NOMO-1 (cell line): Measurements from ENCODE around the gene ZNF76.
A peak's percentile ranks its signal among the peaks of the same experiment; 100 is the strongest.

ENCODE experiments used
- DNase-seq, 2 experiments: peaks; one replicate each; lab custom pipeline; 2025; ENCODE audit not compliant: unreplicated experiment in 2 of 2; lab: John Stamatoyannopoulos, UW

The ZNF76 gene

DNA sequence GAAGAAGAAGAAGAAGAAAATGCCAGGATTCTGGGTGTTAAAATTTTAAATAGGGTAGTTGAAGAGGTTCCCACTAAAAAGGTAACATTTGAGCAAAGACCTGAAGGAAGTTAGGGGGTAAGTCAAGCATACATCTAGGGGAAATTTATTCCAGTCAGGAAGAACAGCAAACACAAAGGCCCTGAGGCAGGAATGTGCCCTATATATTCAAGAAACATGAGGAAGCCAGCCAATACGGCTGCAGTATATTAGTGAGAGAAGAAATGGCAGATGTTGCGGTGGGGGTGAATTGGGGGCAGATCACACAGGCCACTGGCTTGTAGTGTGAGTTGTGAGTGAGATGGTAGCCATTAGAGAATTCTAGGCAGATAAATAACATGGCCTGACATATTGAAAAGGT, 6.0 kb downstream of the ZNF76 start:
- no peak for DNase-seq

DNA sequence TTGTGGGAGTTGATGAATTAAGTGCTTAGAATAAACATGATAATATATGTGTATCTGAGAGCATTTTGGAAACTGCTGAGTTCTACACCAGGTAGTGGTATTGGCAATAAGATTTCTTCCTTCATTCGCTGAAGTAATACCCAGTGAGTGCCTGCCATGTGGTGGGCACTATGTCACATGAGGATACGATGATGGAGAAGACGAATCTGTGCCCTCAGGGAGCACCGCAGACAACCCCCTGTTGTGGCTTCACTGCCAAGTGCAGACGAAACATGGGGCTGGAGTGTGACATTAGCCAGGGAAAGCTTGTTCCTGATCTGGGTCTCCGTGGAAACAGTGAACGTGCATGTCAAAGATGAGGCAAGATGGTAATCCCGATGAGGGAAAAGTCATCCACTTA, 7.9 kb downstream of the ZNF76 start:
- DNase-seq, result no peak

DNA sequence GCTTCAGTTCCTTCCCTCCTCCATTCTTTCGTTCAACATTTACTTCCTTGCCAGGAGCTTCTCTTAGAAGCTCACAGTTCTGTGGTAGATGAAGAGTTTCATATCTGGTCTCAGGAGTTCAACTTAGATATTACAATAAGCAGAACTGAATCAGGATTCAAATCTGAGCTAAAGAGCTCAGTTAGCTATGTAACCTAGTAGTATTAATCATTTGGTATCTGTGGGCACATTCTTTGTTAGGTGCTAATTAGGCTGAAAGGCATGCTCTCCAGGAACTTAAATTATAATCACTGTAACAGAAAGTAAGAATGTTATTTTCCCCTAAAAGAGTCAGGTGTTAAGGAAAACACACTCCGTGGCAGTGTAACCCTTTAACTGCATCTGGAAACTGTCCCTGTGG, 8.4 kb downstream of the ZNF76 start:
- no peak for DNase-seq

DNA sequence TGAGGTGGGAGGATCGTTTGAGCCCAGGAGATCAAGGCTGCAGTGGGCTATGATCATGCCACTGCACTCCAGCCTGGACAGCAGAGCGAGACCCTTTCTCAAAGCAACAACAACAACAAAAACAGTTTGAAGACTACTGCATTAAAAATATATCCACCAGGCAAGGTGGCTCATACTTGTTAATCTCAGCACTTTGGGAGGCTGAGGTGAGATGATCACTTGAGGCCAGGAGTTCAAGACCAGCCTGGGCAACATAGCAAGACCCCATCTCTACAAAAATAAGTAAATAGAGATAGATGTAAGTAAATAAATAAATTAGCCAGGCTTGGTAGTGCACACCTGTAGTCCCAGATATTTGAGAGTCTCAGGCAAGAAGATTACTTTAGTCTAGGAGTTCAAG, 12.5 kb downstream of the ZNF76 start:
- DNase-seq, result no peak

DNA sequence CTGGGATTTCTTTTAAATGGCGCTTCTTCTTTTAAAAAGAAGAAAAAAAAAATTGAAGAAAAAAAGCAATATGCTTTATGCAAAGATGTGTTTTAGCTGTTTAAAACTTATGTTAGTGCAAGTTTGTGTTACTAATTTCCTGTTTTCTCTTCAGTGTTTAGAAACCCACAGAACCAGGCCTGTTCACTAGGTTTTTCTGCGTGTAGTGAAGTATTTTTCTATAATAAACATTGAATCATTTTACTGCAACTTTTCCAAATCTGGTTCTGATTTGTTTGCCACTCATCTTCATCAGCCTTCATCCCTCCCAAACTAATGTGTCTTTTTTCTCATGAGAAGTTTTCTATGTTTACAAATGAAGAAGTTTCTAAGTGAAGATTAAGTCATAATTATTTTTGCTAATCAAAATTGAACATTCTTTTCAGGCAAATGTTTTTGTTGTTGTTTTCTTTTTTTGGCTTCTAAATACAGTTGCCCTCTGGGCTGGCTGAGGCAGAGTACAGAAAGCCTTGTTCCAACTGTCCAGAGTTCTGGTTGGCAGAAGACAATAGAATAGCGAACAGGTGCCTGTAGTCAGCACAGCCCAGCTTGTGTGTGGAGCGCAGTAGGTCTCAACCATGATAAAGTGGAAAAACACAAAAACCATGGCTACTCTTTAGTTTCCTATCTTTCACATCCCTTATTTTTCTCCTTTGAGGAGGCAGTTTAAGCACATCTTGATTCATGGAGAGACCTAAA, 14.5 kb downstream of the ZNF76 start:
- DNase-seq, result no peak

DNA sequence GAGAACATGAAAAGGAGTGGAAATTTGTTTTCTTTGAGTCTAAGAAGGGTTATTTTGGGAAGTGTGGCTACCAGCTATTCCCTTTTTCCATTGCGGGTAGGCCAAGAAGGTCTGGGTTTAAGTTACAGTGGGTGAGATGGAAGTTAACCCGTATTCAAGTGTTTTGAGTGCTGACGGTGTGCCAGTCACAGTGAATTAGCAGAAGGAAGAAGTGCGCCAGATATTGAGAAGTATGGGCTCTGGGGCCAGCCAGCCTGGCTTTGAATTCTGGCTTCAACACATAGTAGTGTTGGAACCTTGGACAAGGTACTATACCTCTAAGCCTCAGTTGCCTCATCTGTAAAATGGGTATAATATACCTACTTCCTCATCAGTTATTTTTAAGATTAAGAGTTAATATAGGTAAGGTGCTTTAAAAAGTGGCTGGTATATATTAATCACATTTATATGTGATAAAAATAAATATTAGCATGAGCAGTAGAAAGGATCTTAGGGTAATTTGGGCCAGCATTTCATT, 16.3 kb downstream of the ZNF76 start:
- DNase-seq, result no peak

DNA sequence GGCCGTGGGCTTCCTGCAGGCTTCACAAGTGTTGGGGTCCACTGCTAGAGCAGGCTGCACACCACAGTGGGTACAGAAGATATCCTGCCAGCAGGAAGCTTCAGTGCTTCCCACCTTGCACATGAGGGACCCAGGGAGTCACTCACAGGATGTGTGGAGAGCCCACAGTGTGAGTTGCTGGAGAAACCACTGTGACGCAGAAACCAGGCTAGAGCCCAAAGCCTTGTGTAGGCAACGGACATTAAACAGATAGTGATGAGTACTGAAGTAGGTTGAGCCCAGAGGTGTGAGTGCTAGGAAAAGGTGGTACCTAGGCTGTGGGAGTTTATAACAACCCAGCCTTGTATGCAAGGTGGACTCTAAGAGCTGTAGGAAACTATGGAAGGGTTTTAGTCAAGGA, 19.2 kb downstream of the ZNF76 start:
- no peak for DNase-seq

DNA sequence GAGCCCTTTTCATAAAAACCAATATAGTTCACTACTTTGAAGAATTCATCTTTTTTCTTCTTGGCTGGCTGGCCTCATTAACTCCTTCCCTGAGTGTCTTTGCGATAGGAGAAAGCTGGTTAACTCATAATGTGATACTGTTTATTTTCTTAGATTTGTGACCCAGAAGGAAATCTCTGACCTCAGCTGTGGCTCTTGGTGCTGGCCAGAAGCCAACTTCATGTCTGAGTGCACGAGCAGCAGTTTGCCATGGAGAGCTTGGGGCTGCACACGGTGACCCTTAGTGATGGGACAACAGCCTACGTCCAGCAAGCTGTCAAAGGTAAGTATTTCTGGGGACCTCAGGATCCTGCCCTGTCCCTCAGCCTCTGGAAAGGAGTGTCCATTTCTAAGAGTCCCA, 21.4 kb downstream of the ZNF76 start:
- DNase-seq, result no peak

DNA sequence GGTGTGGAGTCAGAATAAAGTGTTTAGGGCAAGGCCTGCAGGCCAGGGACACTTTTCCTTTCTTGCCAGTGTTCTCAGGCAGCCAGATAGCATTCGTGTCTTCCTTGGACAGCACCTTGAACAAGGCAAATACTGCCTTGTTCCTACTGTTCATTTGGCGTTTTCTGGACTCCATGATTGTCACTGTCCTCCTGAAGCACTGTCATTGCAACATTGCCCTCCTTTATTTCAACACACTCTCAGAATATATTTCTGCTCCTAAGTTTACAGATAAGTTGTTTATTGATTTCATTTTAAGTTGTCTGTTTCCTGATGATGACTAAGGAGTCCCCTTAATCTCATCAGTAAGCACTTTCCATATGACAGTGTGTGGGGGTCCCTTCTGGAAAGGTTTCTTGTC, 22.9 kb downstream of the ZNF76 start:
- no peak for DNase-seq

DNA sequence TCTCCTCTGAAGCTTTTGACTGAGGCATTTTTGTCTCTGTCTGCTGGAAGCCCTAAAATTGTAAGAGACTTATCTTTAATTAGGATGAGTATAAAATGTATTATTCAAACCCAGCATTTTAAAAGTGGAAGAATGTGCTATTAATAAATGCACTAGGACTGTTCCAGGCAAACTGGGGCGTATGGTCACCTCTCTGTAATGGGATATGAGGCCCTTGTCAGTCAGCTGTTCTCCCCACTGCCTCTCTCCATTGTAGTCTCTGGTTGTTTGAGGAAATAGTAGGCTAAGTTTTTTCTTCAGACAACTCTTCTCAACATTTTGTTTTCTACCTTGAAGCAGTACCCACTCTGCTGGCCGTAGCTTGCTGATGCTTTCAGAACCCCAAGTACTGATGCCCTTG, 23.8 kb downstream of the ZNF76 start:
- no peak for DNase-seq

DNA sequence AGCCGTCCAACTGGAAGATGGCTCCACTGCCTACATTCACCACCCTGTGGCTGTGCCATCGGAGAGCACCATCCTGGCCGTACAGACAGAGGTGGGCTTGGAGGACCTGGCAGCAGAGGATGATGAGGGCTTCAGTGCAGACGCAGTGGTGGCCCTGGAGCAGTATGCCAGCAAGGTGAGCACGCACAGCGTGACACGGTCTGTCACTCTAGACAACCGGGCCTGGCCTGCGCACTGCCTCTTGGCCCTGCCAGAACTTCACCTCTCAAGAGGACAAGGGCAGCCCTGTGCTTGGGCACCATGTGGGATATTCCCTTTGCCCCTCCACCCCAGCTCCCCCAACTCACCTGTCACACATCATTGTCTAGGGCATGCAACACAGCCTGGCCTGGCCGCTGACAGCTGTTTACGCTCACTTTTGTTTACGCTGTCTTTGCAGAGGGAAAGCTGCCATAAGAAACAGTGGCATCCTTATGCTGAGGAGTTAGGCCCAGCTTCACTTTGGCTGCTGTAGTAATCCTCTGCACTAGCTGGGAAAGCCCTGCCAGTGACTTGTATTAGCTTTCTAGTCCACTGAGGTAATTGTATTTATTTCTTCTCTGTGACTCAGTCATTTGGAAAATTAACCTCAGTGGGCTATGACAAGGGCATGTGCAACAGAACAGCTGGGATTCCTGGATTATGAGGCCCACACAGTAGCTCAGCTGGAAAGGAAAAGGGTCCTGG, 28.3 kb downstream of the ZNF76 start:
- DNase-seq, result no peak

DNA sequence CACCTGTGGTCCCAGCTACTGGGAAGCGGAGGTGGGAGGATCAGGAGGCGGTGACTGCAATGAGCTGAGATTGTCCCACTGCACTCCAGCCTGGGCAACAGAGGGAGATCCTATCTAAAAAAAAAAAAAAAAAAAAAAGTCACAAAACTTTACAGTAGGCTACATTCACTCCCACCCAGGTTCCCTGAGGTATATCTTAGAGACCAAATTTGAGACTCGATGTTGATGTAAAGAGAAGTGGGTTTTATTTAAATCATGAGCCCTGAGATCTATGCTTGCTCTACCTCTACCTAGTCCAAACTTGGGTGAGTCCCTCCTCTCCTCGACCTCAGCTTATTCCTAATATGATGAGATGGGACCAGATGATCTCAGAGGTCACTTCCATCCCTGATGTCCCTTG, 29.3 kb downstream of the ZNF76 start:
- no peak for DNase-seq

DNA sequence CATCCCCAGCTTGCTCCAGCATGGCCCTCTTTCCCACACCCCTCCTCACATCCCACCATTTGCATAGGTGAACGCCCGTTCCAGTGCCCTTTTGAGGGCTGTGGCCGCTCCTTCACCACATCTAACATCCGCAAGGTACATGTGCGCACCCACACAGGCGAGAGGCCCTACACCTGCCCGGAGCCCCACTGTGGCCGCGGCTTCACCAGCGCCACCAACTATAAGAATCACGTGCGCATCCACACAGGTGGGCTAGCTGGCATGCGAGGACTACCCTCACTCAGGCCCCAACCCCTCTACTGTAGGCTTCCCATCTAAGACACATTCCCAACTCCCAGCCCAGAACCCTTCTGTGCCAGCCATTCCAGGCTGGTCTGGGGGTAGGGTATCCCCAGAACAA, 32.0 kb downstream of the ZNF76 start:
- no peak for DNase-seq

DNA sequence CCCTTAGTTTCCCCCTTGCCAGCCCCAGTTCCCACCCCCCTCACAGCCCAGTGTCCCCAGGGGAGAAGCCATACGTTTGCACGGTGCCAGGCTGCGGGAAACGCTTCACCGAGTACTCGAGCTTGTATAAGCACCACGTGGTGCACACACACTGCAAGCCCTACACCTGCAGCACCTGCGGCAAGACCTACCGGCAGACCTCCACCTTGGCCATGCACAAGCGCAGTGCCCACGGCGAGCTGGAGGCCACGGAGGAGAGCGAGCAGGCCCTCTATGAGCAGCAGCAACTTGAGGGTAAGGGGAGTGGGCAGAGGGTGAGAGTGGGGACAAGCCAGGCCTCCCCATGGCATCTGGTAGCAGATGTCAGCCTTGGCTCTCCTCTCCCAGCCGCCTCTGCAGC, 33.0 kb downstream of the ZNF76 start:
- DNase-seq, result no peak

DNA sequence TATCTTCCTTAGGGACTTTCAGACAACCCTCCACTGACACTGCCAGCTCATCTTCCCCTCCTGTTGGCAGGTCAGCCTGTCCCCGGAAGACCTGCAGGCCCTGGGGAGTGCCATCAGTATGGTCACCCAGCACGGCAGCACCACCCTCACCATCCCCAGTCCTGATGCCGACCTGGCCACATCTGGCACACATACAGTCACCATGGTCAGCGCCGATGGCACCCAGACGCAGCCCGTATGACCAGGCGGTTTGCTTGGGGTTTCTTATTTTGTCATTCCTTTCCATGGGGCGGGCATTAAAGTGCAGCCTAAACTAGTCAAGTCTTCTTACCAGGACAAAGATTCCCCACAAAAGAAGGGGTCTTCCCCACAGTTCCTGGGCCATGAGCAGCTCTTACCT, 34.1 kb downstream of the ZNF76 start:
- no peak for DNase-seq

DNA sequence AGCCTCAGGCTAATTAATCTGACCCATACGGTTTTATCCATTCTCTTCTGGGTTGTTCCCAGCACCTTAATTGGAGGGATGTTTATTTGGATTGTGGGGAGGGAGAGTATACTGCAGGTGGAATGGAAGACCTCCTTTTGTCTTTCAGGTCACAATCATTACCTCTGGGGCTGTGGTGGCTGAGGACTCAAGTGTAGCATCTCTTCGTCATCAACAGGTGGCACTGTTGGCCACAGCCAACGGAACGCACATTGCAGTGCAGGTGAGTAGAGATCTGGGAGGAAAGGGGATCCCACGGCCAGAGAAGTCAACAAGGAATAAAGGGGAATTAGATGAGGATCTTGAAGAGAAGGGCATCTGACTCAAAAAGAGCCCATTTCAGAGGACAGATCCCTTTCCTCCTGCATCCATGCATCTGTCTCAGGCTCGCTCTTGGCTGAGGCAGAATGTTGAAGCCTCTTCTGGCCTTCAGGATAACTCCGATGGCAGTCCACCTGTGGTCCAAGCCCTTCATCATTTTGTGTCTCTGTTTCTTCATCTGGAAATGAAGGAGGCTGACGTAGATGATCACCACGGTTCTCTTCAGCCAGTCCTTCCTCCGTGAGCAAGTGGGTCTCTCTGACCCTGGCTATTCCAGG, 34.9 kb downstream of the ZNF76 start:
- DNase-seq, result peak in 1 of 2 experiments; percentile 11

DNA sequence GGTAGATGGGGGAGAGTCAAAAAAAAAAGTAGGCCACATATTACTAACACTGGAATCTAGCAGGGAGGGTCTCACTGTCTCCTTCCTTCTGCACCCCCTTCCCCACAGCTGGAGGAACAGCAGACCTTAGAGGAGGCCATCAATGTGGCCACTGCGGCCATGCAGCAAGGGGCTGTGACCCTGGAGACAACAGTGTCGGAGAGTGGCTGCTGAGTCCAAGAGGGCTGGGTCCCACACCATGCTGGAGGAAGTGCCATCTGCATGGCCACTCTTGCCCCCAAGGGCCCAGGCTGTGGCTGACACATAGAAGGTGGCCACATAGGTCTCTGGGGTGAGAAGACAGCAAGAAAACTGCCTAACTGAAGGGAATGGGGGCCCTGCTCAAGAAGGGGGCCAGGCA, 35.5 kb downstream of the ZNF76 start:
- no peak for DNase-seq

DNA sequence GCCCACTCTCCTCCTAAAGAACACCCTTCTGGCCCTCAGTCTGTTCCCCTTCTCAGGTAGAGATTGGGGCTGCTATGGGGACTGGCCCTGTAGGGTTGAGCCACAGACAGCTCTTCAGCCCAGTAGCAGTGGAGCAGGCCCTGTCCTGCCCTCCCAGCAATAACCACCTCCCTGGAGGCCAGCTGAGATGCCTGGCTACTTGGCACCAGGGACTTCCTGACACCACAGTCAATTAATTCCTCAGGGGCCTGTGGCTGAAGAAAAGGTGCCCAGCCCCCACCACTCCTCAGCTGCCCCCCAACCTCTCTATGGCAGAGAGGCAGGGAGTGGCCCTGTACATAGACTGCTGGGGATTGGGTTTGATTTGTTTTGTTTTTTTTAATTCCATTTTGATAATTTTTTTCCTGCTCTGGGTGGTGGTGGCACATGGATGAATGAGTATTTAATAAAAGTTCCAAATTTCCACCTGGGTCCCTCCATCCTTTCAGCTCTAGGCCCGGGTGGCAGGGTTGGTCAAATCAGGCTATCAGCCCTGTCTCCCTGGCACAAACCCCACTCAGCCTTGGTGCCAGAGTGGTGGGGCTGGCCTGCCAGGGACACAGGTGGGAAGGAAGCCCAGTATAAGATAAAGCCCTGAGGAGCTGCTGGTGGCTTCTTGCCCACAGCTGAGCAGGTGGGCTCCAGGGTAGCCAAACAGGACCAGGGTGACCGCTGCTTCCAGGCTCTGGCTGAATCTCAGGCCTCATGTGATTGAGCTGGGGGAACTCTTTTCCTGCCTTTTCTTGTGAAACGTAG, 36.2 kb downstream of the ZNF76 start:
- no peak for DNase-seq

DNA sequence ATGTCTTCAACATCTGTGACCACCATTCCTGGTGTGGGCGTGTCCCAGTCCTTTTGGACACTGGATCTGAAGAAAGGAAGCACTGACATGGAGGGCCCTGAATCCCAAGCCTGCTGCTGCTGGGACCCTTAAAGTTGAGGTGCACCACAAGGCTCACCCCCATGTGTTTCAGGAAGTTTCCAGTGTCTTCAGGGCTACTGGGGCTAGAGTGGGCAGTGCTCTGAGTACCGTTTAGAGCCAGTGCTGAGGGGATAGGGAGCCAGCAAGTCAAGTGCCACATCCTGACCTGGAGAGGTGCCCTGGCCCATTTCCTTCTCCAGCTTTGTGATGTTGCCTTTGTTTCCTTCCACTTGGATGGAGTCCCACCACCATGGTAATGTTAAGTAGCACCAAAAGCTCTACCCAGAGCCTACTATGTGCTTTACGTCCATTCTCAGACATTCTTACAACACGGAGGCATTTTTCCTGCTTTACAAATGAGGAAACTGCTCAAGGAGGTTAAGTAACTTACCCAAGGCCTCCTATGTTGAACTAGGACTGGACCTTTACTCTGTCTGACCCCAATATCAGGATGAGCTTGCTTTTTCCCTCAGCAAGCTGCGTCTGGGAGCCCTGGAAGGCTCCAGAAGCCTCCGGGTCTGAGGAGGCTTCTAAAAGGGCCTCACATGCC, 37.5 kb downstream of the ZNF76 start:
- no peak for DNase-seq
